Mucosa of rectum (tissue), 2 donors: ENCODE results near the gene LNPEP.

ENCODE experiments used
- H3K27ac ChIP-seq, 2 donors: one replicate each; pipeline ENCODE4 v1.7.0; 2013; ENCODE audit warnings: inconsistent platforms in 2 of 2, low read depth in 2 of 2, low read length in 2 of 2
- H3K27me3 ChIP-seq, 2 donors: one replicate each; pipeline ENCODE4 v1.7.0; 2013; ENCODE audit warnings: low read length in 2 of 2; ENCODE audit not compliant: control insufficient read depth in 2 of 2, insufficient read depth in 2 of 2
- H3K36me3 ChIP-seq, 2 donors: one replicate each; pipeline ENCODE4 v1.7.0; 2013; ENCODE audit warnings: low read length in 2 of 2; ENCODE audit not compliant: control insufficient read depth in 2 of 2, insufficient read depth in 2 of 2
- H3K4me1 ChIP-seq, 2 donors: one replicate each; pipeline ENCODE4 v1.7.0; 2013; ENCODE audit warnings: low read length in 2 of 2, mild to moderate bottlenecking in 1 of 2; ENCODE audit not compliant: control insufficient read depth in 2 of 2, insufficient read depth in 2 of 2
- H3K4me3 ChIP-seq, 2 donors: one replicate each; pipeline ENCODE4 v1.7.0; 2013; ENCODE audit warnings: low read length in 2 of 2
- H3K9ac ChIP-seq, 2 donors: one replicate each; pipeline ENCODE4 v1.7.0; 2013; ENCODE audit warnings: low read length in 2 of 2, low read depth in 1 of 2, mild to moderate bottlenecking in 1 of 2
- H3K9me3 ChIP-seq, 2 donors: one replicate each; pipeline ENCODE4 v1.7.0; 2013; ENCODE audit warnings: low read length in 2 of 2; ENCODE audit not compliant: control insufficient read depth in 2 of 2
- donor health status: healthy.
- donor health status: Normal muscosa, but diverticular disease.

LNPEP gene

DNA sequence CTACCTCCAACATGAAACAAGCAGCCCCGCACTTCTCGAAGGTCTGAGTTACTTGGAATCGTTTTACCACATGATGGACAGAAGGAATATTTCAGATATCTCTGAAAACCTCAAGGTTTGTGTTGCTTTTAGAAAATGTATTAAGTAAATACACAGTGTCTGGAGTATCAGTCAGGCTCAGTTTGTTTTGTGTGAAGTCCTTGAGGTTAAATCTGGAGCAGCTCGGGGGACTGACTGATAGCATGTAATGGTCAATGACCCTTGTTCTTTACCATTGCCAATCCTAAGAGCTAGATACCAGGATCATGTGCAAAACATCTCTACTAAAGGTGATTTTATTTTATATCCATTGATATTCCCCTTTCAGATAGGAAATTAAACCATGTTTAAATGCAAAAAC is 26.9 kb upstream of the LNPEP start:
- no peak overlapping the region for H3K4me3 ChIP-seq
- H3K9me3 ChIP-seq = no peaks in the 10 kb centered on the region
- no peaks in the 10 kb centered on the region for H3K4me1 ChIP-seq
- H3K9ac ChIP-seq = no peak overlapping the region
- H3K27ac ChIP-seq = no peak overlapping the region
- H3K36me3 ChIP-seq = peaks cover 14 to 26% of the 10 kb centered on the region in 2 donors
- no peaks in the 10 kb centered on the region for H3K27me3 ChIP-seq

DNA sequence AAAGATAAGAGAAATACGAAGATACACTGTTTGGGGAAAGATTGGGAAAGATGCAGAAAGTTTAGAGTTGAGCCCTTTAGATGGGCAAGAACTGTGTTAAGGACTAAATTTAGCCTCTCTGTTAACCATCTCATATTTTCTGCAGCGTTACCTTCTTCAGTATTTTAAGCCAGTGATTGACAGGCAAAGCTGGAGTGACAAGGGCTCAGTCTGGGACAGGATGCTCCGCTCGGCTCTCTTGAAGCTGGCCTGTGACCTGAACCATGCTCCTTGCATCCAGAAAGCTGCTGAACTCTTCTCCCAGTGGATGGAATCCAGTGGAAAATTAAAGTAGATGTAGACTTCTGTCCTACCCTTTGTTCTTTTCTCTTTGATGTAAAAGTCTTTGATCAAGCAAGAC is 26.4 kb upstream of the LNPEP start:
- no peak overlapping the region for H3K4me3 ChIP-seq
- H3K27ac ChIP-seq = no peak overlapping the region
- no peaks in the 10 kb centered on the region for H3K27me3 ChIP-seq
- H3K9ac ChIP-seq = no peak overlapping the region
- H3K9me3 ChIP-seq = no peaks in the 10 kb centered on the region
- H3K36me3 ChIP-seq = peaks cover 17 to 23% of the 10 kb centered on the region in 2 donors
- H3K4me1 ChIP-seq = no peaks in the 10 kb centered on the region

DNA sequence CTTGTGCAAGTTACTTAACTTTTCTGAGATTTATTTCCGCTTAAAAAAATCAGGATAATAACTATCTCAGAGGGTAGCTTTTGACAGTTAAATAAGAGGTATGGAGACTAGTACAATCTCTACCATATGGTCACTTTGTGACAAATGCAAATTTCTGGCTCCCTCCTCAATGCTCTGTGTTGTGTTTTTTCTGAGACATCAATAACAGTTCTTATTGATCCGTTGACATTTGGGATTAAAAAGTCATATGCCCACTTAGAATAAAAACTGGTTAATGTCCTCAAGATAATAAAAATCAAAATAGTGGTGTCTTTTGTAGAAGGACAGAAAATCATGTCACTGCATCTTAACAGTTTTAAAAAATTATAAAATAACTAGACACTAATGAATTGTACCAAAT is 24.7 kb upstream of the LNPEP start:
- no peak overlapping the region for H3K9ac ChIP-seq
- no peaks in the 10 kb centered on the region for H3K27me3 ChIP-seq
- H3K27ac ChIP-seq = no peak overlapping the region
- no peaks in the 10 kb centered on the region for H3K9me3 ChIP-seq
- peaks cover 17 to 23% of the 10 kb centered on the region in 2 donors for H3K36me3 ChIP-seq
- no peak overlapping the region for H3K4me3 ChIP-seq
- H3K4me1 ChIP-seq = no peaks in the 10 kb centered on the region

DNA sequence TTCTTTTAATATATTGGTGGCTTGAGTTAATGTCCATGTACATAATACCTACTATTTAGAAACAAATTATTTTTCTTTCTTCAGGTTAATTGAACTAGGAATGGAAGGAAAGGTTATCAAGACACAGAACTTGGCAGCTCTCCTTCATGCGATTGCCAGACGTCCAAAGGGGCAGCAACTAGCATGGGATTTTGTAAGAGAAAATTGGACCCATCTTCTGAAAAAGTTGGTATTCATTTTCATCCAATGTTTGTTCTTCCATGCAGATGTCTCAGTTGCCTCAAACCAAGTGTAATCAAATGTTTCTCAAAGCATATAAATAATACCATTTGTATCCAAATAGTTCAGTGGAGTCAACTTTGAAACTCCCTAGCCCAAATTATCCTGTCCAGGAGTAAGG is 22.6 kb upstream of the LNPEP start:
- H3K9ac ChIP-seq = no peak overlapping the region
- H3K27ac ChIP-seq = no peak overlapping the region
- H3K36me3 ChIP-seq = peaks cover 22 to 23% of the 10 kb centered on the region in 2 donors
- H3K4me1 ChIP-seq = no peaks in the 10 kb centered on the region
- H3K27me3 ChIP-seq = no peaks in the 10 kb centered on the region
- no peaks in the 10 kb centered on the region for H3K9me3 ChIP-seq
- H3K4me3 ChIP-seq = no peak overlapping the region

DNA sequence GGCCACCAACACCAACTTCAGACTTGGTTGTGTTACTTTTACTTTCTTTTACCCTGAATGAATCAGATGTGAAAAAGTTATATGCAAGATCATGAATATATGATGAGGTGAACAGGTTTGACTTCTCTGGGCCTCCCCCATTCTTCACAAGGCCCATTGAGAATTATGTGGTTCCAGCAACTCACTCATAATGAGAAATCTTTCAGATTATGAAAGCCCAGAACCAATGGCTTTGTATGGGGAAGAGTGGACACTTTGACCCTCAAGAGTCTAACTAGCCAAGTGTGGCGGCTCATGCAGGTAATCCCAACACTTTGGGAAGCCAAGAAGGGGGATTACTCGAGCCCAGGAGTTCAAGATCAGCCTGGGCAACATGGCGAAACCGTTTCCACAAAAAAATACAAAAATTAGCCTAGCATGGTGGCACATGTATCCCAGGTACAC is 16.1 kb upstream of the LNPEP start:
- no peak overlapping the region for H3K4me3 ChIP-seq
- H3K27me3 ChIP-seq = no peaks in the 10 kb centered on the region
- no peak overlapping the region for H3K27ac ChIP-seq
- H3K9me3 ChIP-seq = no peaks in the 10 kb centered on the region
- peaks cover 0 to 7% of the 10 kb centered on the region in 2 donors for H3K36me3 ChIP-seq
- H3K9ac ChIP-seq = no peak overlapping the region
- no peaks in the 10 kb centered on the region for H3K4me1 ChIP-seq

DNA sequence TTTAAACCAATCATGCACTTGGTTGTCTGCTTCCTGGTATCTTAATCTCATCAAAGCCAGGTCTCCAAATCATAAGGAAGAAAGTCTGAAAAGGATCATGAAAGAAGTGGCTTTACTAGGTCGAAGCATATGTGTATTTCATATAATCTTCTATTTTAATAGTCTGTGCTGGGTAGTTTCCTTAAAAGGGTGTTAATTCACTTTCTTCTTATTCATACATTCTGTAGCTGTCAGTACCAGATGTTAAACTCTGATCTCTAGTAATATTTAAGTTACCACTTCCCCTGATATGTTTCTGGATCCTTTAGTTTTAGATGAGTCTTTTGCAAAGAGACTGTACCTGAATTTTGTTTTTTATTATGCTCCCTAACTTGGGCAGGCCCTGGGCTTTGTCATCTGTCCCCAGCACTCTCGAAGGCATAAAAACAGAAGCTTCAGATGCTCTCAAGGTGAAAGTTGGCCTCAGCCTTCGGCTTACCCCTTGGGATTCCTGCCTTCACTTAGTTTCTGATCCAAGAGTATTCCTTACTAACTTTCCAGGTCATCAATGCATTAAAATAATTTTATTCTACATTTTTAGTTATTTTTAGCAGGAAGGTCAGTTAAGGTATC is 15.0 kb upstream of the LNPEP start:
- Histone ChIP-seq H3K9ac (no peak overlapping the region), H3K27ac (no peak overlapping the region), H3K36me3 (peaks cover 0 to 7% of the 10 kb centered on the region in 2 donors), H3K9me3 (no peaks in the 10 kb centered on the region), H3K4me1 (no peaks in the 10 kb centered on the region), H3K4me3 (no peak overlapping the region), H3K27me3 (no peaks in the 10 kb centered on the region)

DNA sequence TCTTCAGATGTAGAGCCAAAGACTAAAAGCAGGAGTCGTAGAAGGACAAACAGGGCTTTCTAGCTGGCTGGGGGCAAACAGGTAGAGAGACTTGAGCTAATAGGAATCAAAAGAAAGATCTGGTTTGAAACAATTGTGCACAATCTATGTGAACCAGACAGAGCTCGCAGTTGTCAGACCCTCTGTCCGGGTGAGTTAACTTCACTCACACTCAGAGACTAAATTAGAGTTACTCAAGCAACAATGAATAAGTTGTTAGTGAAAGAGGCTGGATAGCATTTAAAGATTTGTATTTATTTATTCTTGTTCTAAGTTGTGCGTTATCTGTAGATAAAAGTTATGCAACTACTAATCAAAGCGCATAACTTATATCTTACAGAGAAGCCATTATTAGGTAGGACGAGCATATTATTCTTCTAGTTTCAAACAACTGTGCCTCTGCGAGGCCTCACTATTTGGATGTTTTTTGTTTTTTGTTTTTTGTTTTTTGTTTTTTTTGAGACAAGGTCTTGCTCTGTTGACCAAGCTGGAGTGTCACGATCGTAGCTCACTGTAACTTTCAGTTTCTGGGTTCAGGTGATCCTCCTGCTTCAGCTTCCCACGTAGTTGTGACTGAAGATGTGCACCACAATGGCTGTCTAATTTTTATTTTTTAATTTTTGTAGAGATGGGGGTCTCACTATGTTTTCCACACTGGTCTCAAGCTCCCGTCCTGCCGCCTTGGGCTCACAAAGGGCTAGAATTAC is 13.2 kb upstream of the LNPEP start:
- H3K9ac ChIP-seq = no peak overlapping the region
- H3K27me3 ChIP-seq = no peaks in the 10 kb centered on the region
- no peaks in the 10 kb centered on the region for H3K4me1 ChIP-seq
- no peak overlapping the region for H3K4me3 ChIP-seq
- no peaks in the 10 kb centered on the region for H3K9me3 ChIP-seq
- peaks cover 0 to 7% of the 10 kb centered on the region in 2 donors for H3K36me3 ChIP-seq
- H3K27ac ChIP-seq = no peak overlapping the region

DNA sequence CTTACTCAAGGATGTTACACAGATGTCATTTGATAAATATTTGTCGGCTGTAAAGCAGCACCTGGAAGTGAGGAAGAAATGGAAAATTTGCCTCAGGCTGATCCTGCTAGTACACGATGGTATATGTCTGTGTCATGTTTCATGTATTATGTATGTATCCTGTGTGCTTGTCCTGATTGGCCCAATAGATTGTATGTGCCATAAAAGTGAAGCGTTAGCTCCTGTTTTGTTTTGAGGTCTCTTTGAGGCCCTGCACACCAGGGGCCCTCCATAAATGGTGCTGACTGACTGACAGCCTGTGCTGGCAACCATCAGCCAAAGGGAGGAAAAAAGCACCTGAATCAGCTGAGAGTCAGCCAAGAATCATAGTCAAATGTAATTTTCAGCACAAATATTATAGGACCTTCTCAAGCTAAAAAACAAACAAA is 11.8 kb upstream of the LNPEP start:
- no peaks in the 10 kb centered on the region for H3K9me3 ChIP-seq
- no peaks in the 10 kb centered on the region for H3K4me1 ChIP-seq
- H3K27ac ChIP-seq = no peak overlapping the region
- H3K36me3 ChIP-seq = no peaks in the 10 kb centered on the region
- H3K4me3 ChIP-seq = no peak overlapping the region
- H3K27me3 ChIP-seq = no peaks in the 10 kb centered on the region
- no peak overlapping the region for H3K9ac ChIP-seq

DNA sequence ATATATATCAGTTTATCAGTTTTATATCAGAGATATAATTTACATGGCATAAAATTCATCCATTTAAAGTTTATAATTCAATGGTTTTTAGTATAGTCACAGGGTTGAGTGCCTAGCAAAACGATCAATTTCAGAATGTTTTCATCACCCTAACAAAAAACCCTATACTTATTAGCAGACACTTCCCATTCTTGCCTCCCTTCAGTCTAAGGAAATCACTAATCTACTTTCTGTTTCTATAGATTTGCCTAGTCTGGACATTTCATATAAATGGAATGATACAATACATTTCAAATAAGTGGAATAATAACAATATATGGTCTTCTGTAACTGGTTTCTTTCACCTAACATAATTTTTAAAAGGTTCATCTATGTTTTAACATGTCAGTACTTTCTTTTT is 9.6 kb upstream of the LNPEP start:
- Histone ChIP-seq H3K4me3 (no peak overlapping the region), H3K9ac (no peak overlapping the region), H3K27me3 (no peaks in the 10 kb centered on the region), H3K27ac (no peak overlapping the region), H3K36me3 (no peaks in the 10 kb centered on the region), H3K9me3 (no peaks in the 10 kb centered on the region), H3K4me1 (no peaks in the 10 kb centered on the region)

DNA sequence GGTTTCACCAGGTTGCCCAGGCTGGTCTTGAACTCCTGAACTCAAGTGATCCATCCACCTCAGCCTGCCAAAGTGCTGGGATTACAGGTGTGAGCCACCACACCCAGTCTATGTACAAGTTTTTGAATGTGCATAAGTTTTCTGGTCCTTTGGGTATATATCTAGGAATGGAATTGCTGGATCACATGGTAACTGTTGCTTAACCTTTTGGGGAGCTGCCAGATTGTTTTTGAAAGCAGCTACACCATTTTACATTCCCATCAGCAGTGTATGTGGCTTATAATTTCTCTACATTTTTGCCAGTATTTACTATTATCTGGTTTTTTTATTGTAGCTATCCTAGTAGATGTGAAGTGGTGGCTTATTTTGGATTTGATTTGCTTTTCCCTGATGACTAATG is 8.9 kb upstream of the LNPEP start:
- no peak overlapping the region for H3K4me3 ChIP-seq
- H3K9ac ChIP-seq = no peak overlapping the region
- no peaks in the 10 kb centered on the region for H3K9me3 ChIP-seq
- H3K27ac ChIP-seq = no peak overlapping the region
- H3K36me3 ChIP-seq = no peaks in the 10 kb centered on the region
- no peaks in the 10 kb centered on the region for H3K27me3 ChIP-seq
- H3K4me1 ChIP-seq = no peaks in the 10 kb centered on the region
